H9 (cell line): Measurements from ENCODE around the gene SRC. TPM values are rescaled to one million over a fixed set of nuclear protein-coding genes. Genes with fewer than 3 reads are reported as not detected.

Experiments used
- DNase-seq: peaks from one replicate; pipeline ENCODE4 v3.0.0-alpha.2; 2017
- H2AFZ ChIP-seq: one replicate; pipeline ENCODE4 v1.6.1; 2013; ENCODE audit warnings: mild to moderate bottlenecking, low read length, control low read depth, moderate library complexity
- H2AK5ac ChIP-seq: 2 replicates; pipeline ENCODE4 v1.6.1; 2013; ENCODE audit warnings: low read length, control low read depth, mixed read lengths; ENCODE audit not compliant: insufficient read length
- H2BK120ac ChIP-seq: one replicate; pipeline ENCODE4 v1.6.1; 2013; ENCODE audit warnings: low read depth, mild to moderate bottlenecking, low read length, control low read depth, inconsistent platforms; ENCODE audit not compliant: poor library complexity, severe bottlenecking
- H2BK12ac ChIP-seq: 2 replicates; pipeline ENCODE4 v1.6.1; 2013; ENCODE audit warnings: low read length, control low read depth, mixed read lengths, low read depth; ENCODE audit not compliant: insufficient read length
- H2BK15ac ChIP-seq: 2 replicates; pipeline ENCODE4 v1.6.1; 2013; ENCODE audit warnings: low read depth, low read length, control low read depth
- H2BK20ac ChIP-seq: one replicate; pipeline ENCODE4 v1.6.1; 2013; ENCODE audit warnings: low read depth, mild to moderate bottlenecking, low read length, control low read depth, inconsistent platforms; ENCODE audit not compliant: poor library complexity, severe bottlenecking
- H2BK5ac ChIP-seq: 2 replicates; pipeline ENCODE4 v1.6.1; 2013; ENCODE audit warnings: low read length, control low read depth, mixed read lengths; ENCODE audit not compliant: insufficient read length
- H3K14ac ChIP-seq: 2 replicates; pipeline ENCODE4 v1.6.1; 2013; ENCODE audit warnings: low read length, control low read depth; ENCODE audit not compliant: insufficient read depth
- H3K18ac ChIP-seq: 2 replicates; pipeline ENCODE4 v1.6.1; 2013; ENCODE audit warnings: low read depth, mild to moderate bottlenecking, mixed read lengths, low read length, control low read depth; ENCODE audit not compliant: insufficient read length
- H3K23ac ChIP-seq: 2 replicates; pipeline ENCODE4 v1.6.1; 2013; ENCODE audit warnings: low read length, control low read depth, mixed read lengths, low read depth; ENCODE audit not compliant: insufficient read length
- H3K23me2 ChIP-seq: 2 replicates; pipeline ENCODE4 v1.6.1; 2013; ENCODE audit warnings: low read depth, mild to moderate bottlenecking, mixed read lengths, low read length, control low read depth; ENCODE audit not compliant: insufficient read length, poor library complexity, severe bottlenecking
- H3K27ac ChIP-seq: 2 replicates; pipeline ENCODE4 v1.5.1; 2013; ENCODE audit warnings: low read length, control low read depth, mixed read lengths, low read depth; ENCODE audit not compliant: insufficient read length
- H3K27me3 ChIP-seq: 2 replicates; pipeline ENCODE4 v1.6.1; 2013; ENCODE audit warnings: low read length, control low read depth, inconsistent platforms; ENCODE audit not compliant: insufficient read depth
- H3K4ac ChIP-seq: 2 replicates; pipeline ENCODE4 v1.6.1; 2013; ENCODE audit warnings: low read depth, mild to moderate bottlenecking, control low read depth, inconsistent platforms, low read length, moderate library complexity
- H3K4me1 ChIP-seq: 2 replicates; pipeline ENCODE4 v1.6.1; 2013; ENCODE audit warnings: low read length, control low read depth, inconsistent platforms; ENCODE audit not compliant: insufficient read depth
- H3K4me2 ChIP-seq: 2 replicates; pipeline ENCODE4 v1.6.1; 2013; ENCODE audit warnings: low read length, control low read depth, mixed read lengths; ENCODE audit not compliant: insufficient read length, insufficient read depth
- H3K56ac ChIP-seq: 2 replicates; pipeline ENCODE4 v1.6.1; 2013; ENCODE audit warnings: low read depth, mild to moderate bottlenecking, mixed read lengths, low read length, control low read depth; ENCODE audit not compliant: insufficient read length
- H3K79me1 ChIP-seq: 2 replicates; pipeline ENCODE4 v1.6.1; 2013; ENCODE audit warnings: low read depth, mild to moderate bottlenecking, moderate library complexity, low read length, control low read depth, inconsistent platforms; ENCODE audit not compliant: insufficient read depth, poor library complexity, severe bottlenecking
- H3K79me2 ChIP-seq: 2 replicates; pipeline ENCODE4 v1.6.1; 2013; ENCODE audit warnings: low read length, control low read depth, inconsistent platforms; ENCODE audit not compliant: insufficient read depth
- H3K9ac ChIP-seq: 2 replicates; pipeline ENCODE4 v1.6.1; 2013; ENCODE audit warnings: low read length, control low read depth, mixed read lengths; ENCODE audit not compliant: insufficient read length; ENCODE audit errors: extremely low read depth
- H3K9me3 ChIP-seq: one replicate; pipeline ENCODE4 v1.6.1; 2013; ENCODE audit warnings: low read depth, low read length, inconsistent platforms; ENCODE audit not compliant: control insufficient read depth
- H3T11ph ChIP-seq: one replicate; pipeline ENCODE4 v1.6.1; 2013; ENCODE audit warnings: mild to moderate bottlenecking, low read length, control low read depth, inconsistent platforms
- H4K20me1 ChIP-seq: one replicate; pipeline ENCODE4 v1.6.1; 2013; ENCODE audit not compliant: control insufficient read depth, insufficient read length, insufficient read depth
- H4K5ac ChIP-seq: 2 replicates; pipeline ENCODE4 v1.6.1; 2013; ENCODE audit warnings: low read depth, mild to moderate bottlenecking, mixed read lengths, low read length, control low read depth; ENCODE audit not compliant: insufficient read length
- H4K8ac ChIP-seq: replicated peaks from 2 replicates; pipeline ENCODE4 v1.6.1; 2013; ENCODE audit warnings: low read length, control low read depth, mixed read lengths, low read depth; ENCODE audit not compliant: insufficient read length
- H4K91ac ChIP-seq: 2 replicates; pipeline ENCODE4 v1.6.1; 2013; ENCODE audit warnings: low read depth, mild to moderate bottlenecking, moderate library complexity, mixed read lengths, low read length, control low read depth; ENCODE audit not compliant: insufficient read length
- H3K27ac Mint-ChIP-seq, 3 experiments: 2 replicates in 2 of 3; 3 replicates in 1 of 3; pipeline ENCODE4 v1.8.0; 2020 to 2021; ENCODE audit warnings: mixed read lengths in 3 of 3, mild to moderate bottlenecking in 1 of 3, moderate library complexity in 1 of 3
- H3K27me3 Mint-ChIP-seq: 2 replicates; pipeline ENCODE4 v1.8.0; 2021; ENCODE audit warnings: low read depth, mild to moderate bottlenecking, moderate library complexity, mixed read lengths
- H3K36me3 Mint-ChIP-seq, 3 experiments: 2 replicates in 2 of 3; 3 replicates in 1 of 3; pipeline ENCODE4 v1.8.0; 2020 to 2021; ENCODE audit warnings: low read depth in 3 of 3, mixed read lengths in 3 of 3; ENCODE audit not compliant: insufficient read depth in 1 of 3
- H3K4me1 Mint-ChIP-seq, 2 experiments: 2 replicates each; pipeline ENCODE4 v1.8.0; 2020; ENCODE audit warnings: mixed read lengths in 2 of 2
- H3K4me3 Mint-ChIP-seq, 2 experiments: 2 replicates in 1 of 2; 3 replicates in 1 of 2; pipeline ENCODE4 v1.8.0; 2020 to 2021; ENCODE audit warnings: mild to moderate bottlenecking in 2 of 2, mixed read lengths in 2 of 2, moderate library complexity in 1 of 2
- H3K9me3 Mint-ChIP-seq, 2 experiments: 2 replicates in 1 of 2; 3 replicates in 1 of 2; pipeline ENCODE4 v1.8.0; 2020; ENCODE audit warnings: mild to moderate bottlenecking in 2 of 2, mixed read lengths in 2 of 2, moderate library complexity in 1 of 2
- CTCF ChIP-seq: fragments of 200-600 bp; sonication (generic); conservative IDR thresholded peaks from 3 replicates; pipeline ENCODE4 v1.8.0; 2021; ENCODE audit warnings: antibody characterized with exemption, mild to moderate bottlenecking
- WGBS: extraction: QIAGEN DNeasy Blood & Tissue Kit; methylation state at CpG from one replicate; pipeline ENCODE4 v1.1.7; 2013; ENCODE audit warnings: missing lambda C conversion rate, low lambda C conversion rate, mixed read lengths; ENCODE audit not compliant: insufficient read length; ENCODE audit errors: extremely low coverage; 5-methylcytosine and 5-hydroxymethylcytosine counted together
- total RNA-seq: library from RNA; stranded (reverse); gene quantifications from 2 replicates; pipeline ENCODE4 v1.2.1, GENCODE V29; 2021

Gene SRC
- total RNA-seq, 1 experiment from 2014 or later: 44.5 TPM

GRCh38 chr20:37305839-37306238 lies 40.1 kb upstream of the SRC start:
- WGBS: no CpG with 5 or more reads among the region's 3 CpGs
- H3K18ac ChIP-seq: no peak overlapping the region
- H3K9ac ChIP-seq: no peak overlapping the region
- no peak overlapping the region for H3K23ac ChIP-seq
- TF ChIP-seq CTCF: no peak
- no peaks in the 10 kb centered on the region for H3K79me1 ChIP-seq
- no peak overlapping the region for H3K56ac ChIP-seq
- H3K14ac ChIP-seq: no peak overlapping the region
- no peak overlapping the region for H2BK5ac ChIP-seq
- H3K4me1 ChIP-seq: no peaks in the 10 kb centered on the region
- H2AK5ac ChIP-seq: no peak overlapping the region
- no peaks in the 10 kb centered on the region; the same call in 1 of the 2 replicates for H3K79me2 ChIP-seq
- no peak overlapping the region for H2AFZ ChIP-seq
- no peak overlapping the region for H2BK20ac ChIP-seq
- no peak overlapping the region for H3T11ph ChIP-seq
- Mint-ChIP-seq H3K4me1 (peaks cover 15 to 20% of the 10 kb centered on the region in 2 experiments), H3K4me3 (no peak overlapping the region), H3K27ac (peak overlapping the region in 2 of 3 experiments; percentile 44 to 77; a peak in 4 of 7 replicates), H3K27me3 (no peaks in the 10 kb centered on the region), H3K36me3 (peaks cover 21 to 44% (median 34%) of the 10 kb centered on the region in 3 experiments), H3K9me3 (no peaks in the 10 kb centered on the region)
- H3K27me3 ChIP-seq: no peaks in the 10 kb centered on the region
- no peak overlapping the region for H4K91ac ChIP-seq
- no peak overlapping the region for H2BK120ac ChIP-seq
- H4K5ac ChIP-seq: no peak overlapping the region
- DNase-seq: no peak
- H2BK12ac ChIP-seq: no peak overlapping the region
- no peak overlapping the region for H3K4ac ChIP-seq
- no peak overlapping the region for H3K4me2 ChIP-seq
- H4K8ac ChIP-seq: no peak overlapping the region
- H3K9me3 ChIP-seq: no peaks in the 10 kb centered on the region
- no peaks in the 10 kb centered on the region for H4K20me1 ChIP-seq
- no peak overlapping the region for H2BK15ac ChIP-seq
- H3K23me2 ChIP-seq: no peaks in the 10 kb centered on the region
- H3K27ac ChIP-seq: no peak overlapping the region
